HG02642 (cell line): ENCODE measurements around the gene DUOX1.
"Not testable (repeated sequence)": the region's sequence is repeated elsewhere in the genome, so short reads cannot be mapped to it uniquely, and the experiment has no call there.

Experiments
- ATAC-seq: cut with Tn5 transposase; IDR thresholded peaks from one replicate; pipeline ENCODE4 v1.9.1; 2021; ENCODE audit warnings: mild to moderate bottlenecking; ENCODE audit not compliant: unreplicated experiment, poor library complexity

The DUOX1 gene

DNA sequence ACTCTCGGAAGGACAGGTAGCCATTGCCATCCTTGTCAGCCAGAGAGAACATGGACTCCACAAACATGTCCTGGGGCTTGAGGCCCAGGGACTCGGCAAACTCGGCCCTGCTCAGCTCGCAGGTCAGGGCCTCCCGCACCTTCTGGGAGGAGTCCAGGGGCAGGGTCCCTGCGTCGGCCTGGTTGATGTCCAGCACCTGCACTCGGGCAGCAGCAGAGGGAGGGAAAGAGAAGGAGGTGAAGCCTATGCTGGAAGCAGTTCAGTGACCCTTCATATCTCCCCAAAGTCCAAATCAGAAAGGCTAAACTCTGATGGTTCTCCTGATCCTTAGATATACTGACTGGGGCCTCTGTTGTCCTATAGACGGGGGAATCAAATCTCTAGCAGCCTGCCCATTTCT lies 25.6 kb upstream of the DUOX1 start:
- ATAC-seq = not testable (repeated sequence)

GRCh38 chr15:45105586-45105985 lies 24.2 kb upstream of the DUOX1 start:
- ATAC-seq = no peak

DNA sequence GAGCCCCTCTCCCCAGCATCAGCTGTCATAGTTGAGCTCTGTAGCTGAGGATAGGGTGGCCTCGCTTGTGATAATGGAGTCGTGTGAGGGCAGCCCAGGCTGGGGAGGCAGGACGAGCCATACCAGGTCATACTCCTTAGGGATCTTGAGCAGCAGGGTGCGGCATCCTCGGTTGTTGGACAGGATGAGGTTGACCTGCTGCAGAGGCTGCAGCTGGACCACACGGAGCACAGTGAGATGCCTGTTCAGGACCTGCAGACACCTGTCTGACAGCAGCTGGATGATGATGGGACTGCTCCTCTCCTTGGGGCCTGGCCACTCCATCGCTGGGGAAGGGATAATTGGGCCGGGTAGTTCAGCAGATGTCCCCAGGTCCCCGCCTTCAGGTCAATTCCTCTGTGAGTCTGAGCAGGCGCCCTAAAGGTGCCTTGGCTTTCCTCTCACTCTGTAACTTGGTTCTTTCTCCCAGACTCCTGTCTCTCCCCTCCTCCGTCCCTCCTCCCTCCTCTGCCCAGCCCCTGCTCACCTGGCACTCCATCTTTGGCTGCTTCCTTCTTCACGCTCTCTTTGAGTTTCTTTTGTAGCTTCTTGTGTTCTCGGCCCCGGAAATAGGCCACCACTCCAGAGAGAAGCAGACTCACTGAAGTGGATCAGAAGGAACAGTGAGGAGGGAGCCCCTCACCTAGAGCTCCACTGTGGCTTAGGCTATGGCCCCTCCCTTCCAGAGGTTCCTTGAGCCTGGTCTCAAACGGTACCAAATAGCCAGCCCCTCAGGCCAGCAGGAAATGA lies 23.6 kb upstream of the DUOX1 start:
- no peak for ATAC-seq

- no peak for ATAC-seq
These were observed 21.7 kb upstream of the DUOX1 start for GRCh38 chr15:45107941-45108630.

DNA sequence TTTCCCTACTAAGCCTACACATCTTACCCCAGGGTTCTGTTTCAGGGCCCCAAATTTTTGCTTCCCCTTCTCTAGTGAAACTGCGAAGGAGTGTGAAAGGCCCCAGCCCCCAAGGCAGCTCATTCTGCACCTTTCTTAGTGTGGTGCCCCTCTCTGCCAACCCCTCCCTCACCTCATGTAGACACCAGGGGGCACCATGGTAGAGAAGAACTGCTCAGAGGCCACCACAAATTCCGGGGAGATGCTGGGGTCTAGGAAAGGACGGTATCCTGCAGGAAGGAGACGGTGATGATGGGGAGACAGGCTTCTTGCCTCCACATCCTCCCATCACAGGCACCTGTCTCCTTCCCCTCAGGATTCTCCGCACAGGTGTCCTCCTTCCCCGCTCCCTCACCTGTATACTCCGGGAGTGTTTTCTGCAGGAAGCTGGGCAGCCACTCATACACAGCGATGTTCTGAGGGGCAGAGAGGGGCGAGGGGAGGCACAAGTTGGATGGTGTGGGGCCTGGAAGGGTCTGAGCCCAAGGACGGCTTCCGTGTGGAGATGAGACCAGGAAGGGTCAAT lies 19.5 kb upstream of the DUOX1 start:
- no peak for ATAC-seq

DNA sequence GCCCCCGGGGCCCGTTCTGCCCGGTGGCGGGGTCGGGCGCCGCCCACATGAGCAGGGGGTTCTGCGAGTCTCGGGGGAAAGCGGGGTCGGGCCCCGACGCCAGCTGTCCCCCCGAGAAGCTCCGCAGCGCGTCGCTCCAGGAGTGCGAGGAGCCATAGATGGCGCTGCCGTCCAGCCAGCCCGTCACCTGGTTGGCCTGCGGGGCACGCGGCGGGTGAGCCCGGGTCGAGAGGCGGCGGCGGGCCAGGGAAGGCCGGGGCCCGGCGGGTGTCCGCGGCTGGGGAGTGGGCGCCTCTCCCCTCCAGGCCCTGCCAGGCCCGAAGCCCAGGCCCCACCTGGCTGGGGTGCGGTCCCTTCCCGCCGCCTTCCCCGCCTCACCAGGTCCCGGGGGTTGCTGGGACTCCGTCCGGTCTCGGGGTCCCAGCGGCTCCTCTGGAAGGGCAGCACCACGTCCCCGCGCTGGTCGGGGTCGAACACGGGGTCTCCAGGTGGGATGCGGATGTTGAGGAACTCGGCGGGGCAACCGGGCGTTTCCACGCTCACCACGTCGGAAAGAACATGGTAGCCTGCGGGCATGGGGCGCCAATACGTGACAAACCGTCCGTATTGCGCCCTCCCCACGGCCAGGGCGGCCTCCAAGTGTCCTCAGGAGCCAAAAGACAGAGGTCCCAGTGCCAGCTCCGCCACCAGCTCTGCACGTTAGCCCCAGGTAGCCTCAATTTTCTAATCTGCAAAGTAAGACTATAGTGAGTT lies 18.2 kb upstream of the DUOX1 start:
- ATAC-seq = no peak

GRCh38 chr15:45112143-45112590 lies 17.6 kb upstream of the DUOX1 start:
- ATAC-seq = no peak

- ATAC-seq = no peak
These were observed 17.0 kb upstream of the DUOX1 start for GRCh38 chr15:45112591-45113379.

DNA sequence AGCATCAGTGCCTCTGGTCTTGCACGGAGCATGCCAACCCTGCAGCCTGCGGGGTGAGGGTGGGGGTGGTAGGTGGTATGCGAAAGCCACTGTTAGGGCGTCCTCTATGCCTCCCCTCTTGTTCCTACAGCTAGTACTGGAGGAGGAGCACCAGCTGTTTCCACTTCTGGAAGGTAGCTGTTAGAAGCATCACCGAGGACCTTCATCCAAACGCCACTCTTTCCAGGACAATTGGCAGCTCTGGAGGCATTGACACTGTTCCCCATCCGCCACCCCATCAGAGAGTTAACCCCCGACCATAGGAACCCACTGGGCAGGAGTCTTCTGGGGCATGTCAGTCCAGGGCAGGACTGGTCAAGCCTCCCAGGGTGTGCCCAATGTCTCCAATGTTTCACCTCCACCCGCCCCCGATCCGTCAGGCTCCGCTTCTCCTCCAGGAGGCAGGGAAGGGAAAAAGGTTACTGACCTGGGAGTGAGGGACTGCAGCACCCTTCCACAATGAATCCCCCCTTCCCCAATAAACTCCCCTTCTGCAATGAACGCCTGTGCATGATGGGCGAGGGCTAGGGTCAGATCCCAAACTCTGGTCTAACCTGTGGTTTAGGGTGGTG lies 16.3 kb upstream of the DUOX1 start:
- no peak for ATAC-seq

DNA sequence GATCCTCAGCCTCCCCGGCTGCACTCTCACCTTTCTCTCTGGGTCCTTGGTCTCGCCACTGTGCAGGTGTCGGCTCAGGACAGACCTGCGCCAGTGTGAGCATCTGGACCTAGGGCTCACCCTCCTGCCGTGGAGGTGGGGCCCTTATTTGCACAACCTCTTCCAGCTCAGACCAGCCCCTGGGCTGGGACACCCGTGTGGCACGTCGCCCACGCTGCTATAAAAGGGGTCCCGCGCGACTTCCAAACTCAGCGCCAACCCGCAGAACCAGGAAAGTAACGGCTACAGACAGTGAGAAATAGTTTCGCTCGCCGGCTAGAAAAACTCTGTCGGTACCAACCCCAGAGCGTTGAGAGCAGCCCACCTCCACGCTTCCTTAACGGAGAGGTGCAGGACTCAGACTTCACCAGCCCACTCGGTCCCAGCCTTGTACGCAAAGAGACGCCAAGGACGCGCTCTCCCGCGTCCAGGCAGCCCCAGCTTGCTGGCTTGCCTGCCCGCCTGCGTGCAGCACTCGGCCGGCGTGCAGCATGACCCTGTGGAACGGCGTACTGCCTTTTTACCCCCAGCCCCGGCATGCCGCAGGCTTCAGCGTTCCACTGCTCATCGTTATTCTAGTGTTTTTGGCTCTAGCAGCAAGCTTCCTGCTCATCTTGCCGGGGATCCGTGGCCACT lies 15.6 kb upstream of the DUOX1 start, which contains the start of the genes DUOX2 and DUOXA2:
Gene DUOX2, minus strand, starts transcription at position 97 of the 675 bp plus-strand sequence. CDS start 761 bp downstream, outside the sequence.
Gene DUOXA2, plus strand, starts transcription at position 251 of the 675 bp plus-strand sequence. Its CDS starts 280 bp downstream, at position 531.
- ATAC-seq = no peak

GRCh38 chr15:45114751-45115085 lies 15.1 kb upstream of the DUOX1 start:
- ATAC-seq = no peak

- no peak for ATAC-seq
These were observed 14.4 kb upstream of the DUOX1 start for GRCh38 chr15:45115312-45115820.

GRCh38 chr15:45116006-45116481 lies 13.8 kb upstream of the DUOX1 start:
- ATAC-seq = no peak

GRCh38 chr15:45116482-45117307 lies 13.1 kb upstream of the DUOX1 start:
- ATAC-seq = no peak

- ATAC-seq = peak; percentile 10
These were observed 12.3 kb upstream of the DUOX1 start for GRCh38 chr15:45117308-45118130.

DNA sequence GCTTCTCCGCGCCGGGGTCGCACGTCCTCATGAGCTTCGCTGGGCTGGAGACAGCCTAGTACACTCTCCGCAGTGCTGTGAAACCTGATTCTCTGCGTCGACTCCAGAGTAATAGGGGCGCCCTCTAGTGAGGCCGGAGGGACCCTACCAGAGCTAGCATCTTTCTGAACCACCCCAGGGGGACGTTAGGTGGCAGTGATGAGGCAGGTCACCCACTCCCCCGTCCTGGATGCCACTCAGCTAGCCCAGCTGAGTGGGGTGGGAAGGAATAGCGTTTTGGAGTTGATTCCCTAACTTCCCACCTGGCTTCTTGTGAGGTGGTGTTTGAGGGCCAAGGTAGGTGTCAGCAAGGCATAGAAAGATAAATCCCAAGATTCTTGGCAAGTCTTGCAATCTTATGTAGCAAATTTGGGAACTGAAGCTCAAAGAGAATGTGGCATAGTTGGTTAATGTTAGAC lies 11.6 kb upstream of the DUOX1 start:
- ATAC-seq = peak; percentile 91

DNA sequence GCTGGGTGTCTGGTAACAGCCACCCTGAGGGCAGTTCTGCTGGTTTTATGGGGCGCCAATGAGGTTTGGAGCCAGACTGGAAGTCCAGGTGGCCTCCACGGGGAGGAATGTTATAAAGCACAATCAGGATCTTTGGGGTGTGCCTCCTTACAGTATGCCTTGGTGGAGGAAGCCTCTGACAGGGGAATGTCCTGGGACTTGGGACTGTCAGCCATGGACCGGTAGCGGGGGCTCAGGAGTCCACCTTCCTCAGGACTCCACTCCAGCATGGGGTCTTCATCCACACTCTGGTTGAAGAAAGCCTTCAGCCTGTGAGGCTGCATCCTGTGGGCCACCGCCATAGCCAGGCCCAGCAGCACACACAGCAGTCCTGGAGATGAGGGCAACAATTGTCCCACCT lies 10.8 kb upstream of the DUOX1 start:
- no peak for ATAC-seq
